ENCODE results near the gene NPVF.

NPVF gene

DNA sequence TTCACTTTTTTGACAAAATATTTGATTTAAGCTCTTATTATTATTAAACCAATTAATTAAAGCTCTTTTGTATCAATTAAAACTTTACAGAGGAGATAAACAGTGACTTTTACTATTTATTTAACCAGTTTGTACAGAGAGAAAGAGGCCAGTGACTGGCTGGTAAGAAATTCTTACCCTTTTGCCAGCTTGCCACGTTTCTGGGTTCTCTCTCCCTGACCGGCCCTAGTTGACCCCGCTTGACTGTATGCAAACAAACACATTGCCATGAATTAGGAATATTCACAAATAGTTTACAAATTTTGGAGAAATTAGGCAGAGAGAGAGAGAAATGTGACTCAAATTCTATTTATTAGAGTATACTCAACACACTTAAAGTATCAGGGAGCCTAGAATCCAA lies 36.2 kb downstream of the NPVF start:
- H3K4me2 ChIP-seq (ENCODE audit: low read depth, low read length, poor library complexity, severe bottlenecking) = no peak overlapping the region
- no peaks in the 10 kb centered on the region for H3K79me2 ChIP-seq (ENCODE audit: insufficient read depth, low read length)
- H3K9me2 ChIP-seq (replicated peaks; ENCODE audit: insufficient read depth, low read length) = no peaks in the 10 kb centered on the region
- no peaks in the 10 kb centered on the region for H3K27me3 ChIP-seq (ENCODE audit: low read length)
- H3K36me3 ChIP-seq (ENCODE audit: low read length) = no peaks in the 10 kb centered on the region
- no peak overlapping the region for H3K4me3 ChIP-seq (ENCODE audit: insufficient read depth, low read length, poor library complexity, severe bottlenecking)
- TF ChIP-seq, protein P1, sequence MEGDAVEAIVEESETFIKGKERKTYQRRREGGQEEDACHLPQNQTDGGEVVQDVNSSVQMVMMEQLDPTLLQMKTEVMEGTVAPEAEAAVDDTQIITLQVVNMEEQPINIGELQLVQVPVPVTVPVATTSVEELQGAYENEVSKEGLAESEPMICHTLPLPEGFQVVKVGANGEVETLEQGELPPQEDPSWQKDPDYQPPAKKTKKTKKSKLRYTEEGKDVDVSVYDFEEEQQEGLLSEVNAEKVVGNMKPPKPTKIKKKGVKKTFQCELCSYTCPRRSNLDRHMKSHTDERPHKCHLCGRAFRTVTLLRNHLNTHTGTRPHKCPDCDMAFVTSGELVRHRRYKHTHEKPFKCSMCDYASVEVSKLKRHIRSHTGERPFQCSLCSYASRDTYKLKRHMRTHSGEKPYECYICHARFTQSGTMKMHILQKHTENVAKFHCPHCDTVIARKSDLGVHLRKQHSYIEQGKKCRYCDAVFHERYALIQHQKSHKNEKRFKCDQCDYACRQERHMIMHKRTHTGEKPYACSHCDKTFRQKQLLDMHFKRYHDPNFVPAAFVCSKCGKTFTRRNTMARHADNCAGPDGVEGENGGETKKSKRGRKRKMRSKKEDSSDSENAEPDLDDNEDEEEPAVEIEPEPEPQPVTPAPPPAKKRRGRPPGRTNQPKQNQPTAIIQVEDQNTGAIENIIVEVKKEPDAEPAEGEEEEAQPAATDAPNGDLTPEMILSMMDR (IDR thresholded peaks at IDR 0.05; ENCODE audit: insufficient read depth, low read length, poor library complexity, severe bottlenecking) = no peak
- TF ChIP-seq EZH2phosphoT487 (conservative IDR thresholded peaks at IDR 0.05; ENCODE audit: low read length) = no peak
- H3K27ac ChIP-seq (ENCODE audit: low read depth, low read length) = no peak overlapping the region
- H3K9ac ChIP-seq (ENCODE audit: low read length) = no peak overlapping the region
- no peaks in the 10 kb centered on the region for H3F3A ChIP-seq (ENCODE audit: insufficient read depth)
- H2AFZ ChIP-seq (ENCODE audit: low read depth, low read length, severe bottlenecking) = no peak overlapping the region
- H3K9me3 ChIP-seq (ENCODE audit: insufficient read depth, low read length) = no peaks in the 10 kb centered on the region
- H4K20me1 ChIP-seq (ENCODE audit: low read depth, low read length) = no peaks in the 10 kb centered on the region

DNA sequence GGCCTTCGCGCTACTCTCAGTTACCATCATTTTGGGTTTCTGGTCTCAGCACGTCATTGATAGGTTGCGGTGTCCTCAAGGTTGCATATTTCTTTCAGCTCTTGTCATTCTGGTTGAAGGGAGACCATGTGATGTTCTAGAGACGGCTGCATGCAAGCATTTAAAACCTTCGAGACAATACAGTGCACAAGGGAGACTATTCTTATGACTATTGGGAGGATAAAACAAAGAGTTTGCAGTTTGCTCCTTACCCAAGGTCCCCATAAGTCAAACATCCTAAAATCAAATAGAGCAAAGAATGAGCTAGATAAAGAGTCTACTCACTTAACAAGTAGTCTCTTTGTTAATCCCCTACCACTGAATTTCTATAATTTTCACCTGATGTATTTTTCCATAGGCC lies 39.1 kb downstream of the NPVF start:
- Histone ChIP-seq H3K27me3 (ENCODE audit: low read length) (no peaks in the 10 kb centered on the region), H3K27ac (ENCODE audit: low read depth, low read length) (no peak overlapping the region), H3K4me2 (ENCODE audit: low read depth, low read length, poor library complexity, severe bottlenecking) (no peak overlapping the region), H4K20me1 (ENCODE audit: low read depth, low read length) (no peaks in the 10 kb centered on the region), H2AFZ (ENCODE audit: low read depth, low read length, severe bottlenecking) (no peak overlapping the region), H3K4me3 (ENCODE audit: insufficient read depth, low read length, poor library complexity, severe bottlenecking) (no peak overlapping the region), H3K9ac (ENCODE audit: low read length) (no peak overlapping the region), H3K36me3 (ENCODE audit: low read length) (no peaks in the 10 kb centered on the region), H3K9me3 (ENCODE audit: insufficient read depth, low read length) (no peaks in the 10 kb centered on the region), H3F3A (ENCODE audit: insufficient read depth) (no peaks in the 10 kb centered on the region), H3K9me2 (replicated peaks; ENCODE audit: insufficient read depth, low read length) (no peaks in the 10 kb centered on the region), H3K79me2 (ENCODE audit: insufficient read depth, low read length) (no peaks in the 10 kb centered on the region)
- TF ChIP-seq, protein P1 (IDR thresholded peaks at IDR 0.05; ENCODE audit: insufficient read depth, low read length, poor library complexity, severe bottlenecking) = no peak
- TF ChIP-seq EZH2phosphoT487 (conservative IDR thresholded peaks at IDR 0.05; ENCODE audit: low read length) = no peak

DNA sequence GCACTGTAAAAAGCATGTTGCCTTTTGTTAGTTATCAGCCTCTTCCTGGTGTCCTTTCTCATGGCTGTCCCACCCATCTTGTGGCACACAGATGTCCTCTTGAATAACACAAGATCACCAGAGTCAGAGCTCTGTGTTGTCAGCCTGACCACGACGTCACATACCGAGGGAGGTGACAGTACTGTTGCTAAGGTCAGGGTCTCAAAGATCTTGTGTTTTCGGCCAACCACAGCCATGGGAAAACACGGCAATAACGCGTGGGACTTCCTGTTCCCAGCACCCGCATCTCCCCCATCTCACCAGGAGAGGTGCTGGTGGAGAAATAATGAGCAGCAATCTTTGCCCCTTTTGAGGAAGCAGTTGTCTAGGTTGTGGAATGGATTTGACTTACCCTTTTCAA lies 40.4 kb downstream of the NPVF start:
- Histone ChIP-seq H3F3A (ENCODE audit: insufficient read depth) (no peaks in the 10 kb centered on the region), H3K9me3 (ENCODE audit: insufficient read depth, low read length) (no peaks in the 10 kb centered on the region), H3K36me3 (ENCODE audit: low read length) (no peaks in the 10 kb centered on the region), H3K4me3 (ENCODE audit: insufficient read depth, low read length, poor library complexity, severe bottlenecking) (no peak overlapping the region), H3K4me2 (ENCODE audit: low read depth, low read length, poor library complexity, severe bottlenecking) (no peak overlapping the region), H4K20me1 (ENCODE audit: low read depth, low read length) (no peaks in the 10 kb centered on the region), H3K9me2 (replicated peaks; ENCODE audit: insufficient read depth, low read length) (no peaks in the 10 kb centered on the region), H2AFZ (ENCODE audit: low read depth, low read length, severe bottlenecking) (no peak overlapping the region), H3K27ac (ENCODE audit: low read depth, low read length) (no peak overlapping the region), H3K9ac (ENCODE audit: low read length) (no peak overlapping the region), H3K79me2 (ENCODE audit: insufficient read depth, low read length) (no peaks in the 10 kb centered on the region), H3K27me3 (ENCODE audit: low read length) (no peaks in the 10 kb centered on the region)
- TF ChIP-seq, protein P1 (IDR thresholded peaks at IDR 0.05; ENCODE audit: insufficient read depth, low read length, poor library complexity, severe bottlenecking) = no peak
- TF ChIP-seq EZH2phosphoT487 (conservative IDR thresholded peaks at IDR 0.05; ENCODE audit: low read length) = no peak

Data from SU-DHL-6 (cell line).